GM23248 (cell line): Measurements from ENCODE around the gene RBKS.

Experiments
- EZH2 ChIP-seq: fragments of 200-600 bp; sonication (generic); IDR thresholded peaks from 2 replicates; pipeline ENCODE4 v1.6.1; 2018; ENCODE audit warnings: antibody characterized with exemption, mild to moderate bottlenecking; ENCODE audit not compliant: insufficient read depth, poor library complexity, severe bottlenecking
- EZH2phosphoT487 ChIP-seq: fragments of 200-600 bp; sonication (generic); IDR thresholded peaks from 2 replicates; pipeline ENCODE4 v1.6.1; 2018; ENCODE audit warnings: antibody characterized with exemption, moderate library complexity, mild to moderate bottlenecking, low read depth; ENCODE audit not compliant: insufficient read depth

DNA sequence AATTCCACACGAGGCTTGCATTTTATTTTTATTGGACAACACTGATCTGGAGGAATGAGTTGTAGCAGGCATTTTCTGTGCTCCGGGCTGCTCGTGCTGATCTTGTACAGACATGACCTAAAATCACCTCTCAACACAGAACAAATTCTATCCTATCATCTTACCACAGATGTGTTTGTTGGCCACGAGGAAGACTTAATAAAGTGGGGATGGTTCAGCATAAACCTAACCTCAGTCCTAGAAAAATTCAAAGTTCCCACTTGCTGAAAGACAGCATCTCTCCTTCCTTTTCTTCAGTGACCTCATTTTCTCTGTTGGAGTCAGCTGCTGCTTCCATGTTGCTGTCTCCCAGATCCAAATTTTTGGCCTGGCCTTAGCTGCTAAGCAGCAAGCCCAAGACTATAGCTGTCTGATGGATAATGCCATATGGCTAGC, 45.3 kb downstream of the RBKS start:
- TF ChIP-seq EZH2 (no peak), EZH2phosphoT487 (no peak)
